Ureter (tissue), 1 donor: ENCODE measurements around the gene ETV2. TPM values are rescaled to one million over a fixed set of nuclear protein-coding genes. Genes with fewer than 3 reads are reported as not detected.
"Not testable (repeated sequence)": the region's sequence is repeated elsewhere in the genome, so short reads cannot be mapped to it uniquely, and the experiment has no call there.

ENCODE experiments used
- DNase-seq: peaks from one replicate; pipeline ENCODE4 v3.0.0-alpha.2; 2020; ENCODE audit warnings: low spot score
- total RNA-seq: library from RNA; stranded (reverse); gene quantifications from one replicate; pipeline ENCODE4 v1.2.4, GENCODE V29; 2023
- donor health status: DM: yes; HTN: yes; CAD: no.

ETV2 gene
- total RNA-seq, 1 donor from 2014 or later, result 1.1 TPM

DNA sequence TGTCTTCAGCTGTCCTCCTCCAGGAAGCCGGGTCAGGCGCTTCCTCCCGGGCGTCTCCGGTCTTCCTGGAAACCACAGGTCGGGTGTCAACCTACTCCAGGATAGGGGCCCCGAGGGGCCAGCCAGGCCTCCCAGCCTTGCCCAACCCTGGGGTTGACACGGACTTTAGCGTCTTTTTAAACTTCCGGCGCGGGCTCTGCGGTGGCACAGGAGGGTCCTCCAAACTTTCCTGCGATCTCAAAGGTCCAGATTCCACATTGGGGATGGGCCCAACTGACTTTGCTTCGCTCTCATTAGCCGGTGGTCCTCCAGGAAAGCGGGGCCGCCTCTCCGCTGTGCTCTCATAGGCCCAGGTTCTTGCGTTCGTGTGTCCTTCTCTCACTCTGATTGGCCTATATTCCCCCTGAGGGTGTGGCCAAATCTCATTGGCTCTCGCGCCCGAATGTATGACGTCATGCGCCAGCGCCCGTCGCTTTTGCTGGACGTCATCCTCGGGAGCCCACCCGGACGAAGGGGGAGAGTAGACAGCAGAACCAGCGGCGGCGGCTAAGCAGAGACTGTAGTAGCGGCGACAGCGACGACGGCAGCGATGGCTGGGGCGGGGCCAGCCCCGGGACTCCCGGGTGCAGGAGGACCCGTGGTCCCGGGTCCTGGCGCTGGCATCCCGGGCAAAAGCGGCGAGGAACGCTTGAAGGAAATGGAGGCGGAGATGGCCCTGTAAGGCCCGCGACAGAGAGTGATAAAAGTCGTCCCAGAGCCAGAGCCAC, 12.8 kb upstream of the ETV2 start, which contains the start of gene RBM42:
Gene RBM42 (plus strand): TSS at position 472 of the 767 bp plus-strand sequence. CDS start 118 bp downstream, at position 590.
- DNase-seq, result peak; percentile 98

DNA sequence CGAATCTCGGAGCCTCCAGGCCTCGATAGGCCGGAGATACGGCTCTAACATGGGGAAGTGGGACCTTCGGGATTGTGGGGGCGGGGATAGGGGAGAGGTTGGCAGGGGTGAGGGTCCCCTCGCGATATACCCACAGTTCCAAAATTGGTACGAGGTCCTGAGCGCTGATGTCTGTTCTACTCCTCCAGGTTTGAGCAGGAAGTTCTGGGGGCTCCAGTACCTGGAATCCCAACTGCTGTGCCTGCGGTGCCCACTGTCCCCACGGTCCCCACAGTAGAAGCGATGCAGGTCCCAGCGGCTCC, 12.3 kb upstream of the ETV2 start:
- no peak for DNase-seq

DNA sequence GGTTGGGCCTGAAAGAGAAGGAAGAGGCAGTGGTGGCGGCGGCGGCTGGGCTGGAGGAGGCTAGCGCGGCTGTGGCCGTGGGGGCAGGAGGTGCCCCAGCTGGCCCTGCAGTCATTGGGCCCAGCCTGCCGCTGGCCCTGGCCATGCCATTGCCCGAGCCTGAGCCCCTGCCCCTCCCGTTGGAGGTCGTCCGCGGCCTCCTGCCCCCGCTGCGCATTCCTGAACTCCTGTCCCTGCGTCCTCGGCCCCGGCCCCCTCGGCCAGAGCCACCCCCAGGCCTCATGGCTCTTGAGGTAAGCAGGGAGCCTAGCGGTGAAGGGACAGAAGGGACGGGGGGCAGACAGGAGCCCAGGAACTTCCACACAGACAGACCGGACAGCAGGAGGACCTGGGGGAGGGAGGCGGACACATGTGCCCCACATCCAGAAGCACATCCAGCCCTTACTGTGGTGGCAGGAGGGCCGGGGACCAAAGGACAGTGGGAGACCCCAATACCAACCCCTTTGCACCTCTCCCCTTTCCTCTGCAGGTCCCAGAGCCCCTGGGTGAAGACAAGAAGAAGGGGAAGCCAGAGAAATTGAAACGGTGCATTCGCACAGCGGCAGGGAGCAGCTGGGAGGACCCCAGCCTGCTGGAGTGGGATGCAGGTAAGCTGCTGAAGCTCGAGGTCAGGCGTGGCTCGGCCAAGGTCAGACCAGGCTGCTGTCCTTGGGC, 7.7 kb upstream of the ETV2 start:
- no peak for DNase-seq

GRCh38 chr19:35636651-35637050, 4.9 kb upstream of the ETV2 start:
- no peak for DNase-seq

- no peak for DNase-seq
Observed at GRCh38 chr19:35637165-35637564, 4.4 kb upstream of the ETV2 start.

GRCh38 chr19:35639321-35639639, 2.3 kb upstream of the ETV2 start:
- DNase-seq, result no peak

DNA sequence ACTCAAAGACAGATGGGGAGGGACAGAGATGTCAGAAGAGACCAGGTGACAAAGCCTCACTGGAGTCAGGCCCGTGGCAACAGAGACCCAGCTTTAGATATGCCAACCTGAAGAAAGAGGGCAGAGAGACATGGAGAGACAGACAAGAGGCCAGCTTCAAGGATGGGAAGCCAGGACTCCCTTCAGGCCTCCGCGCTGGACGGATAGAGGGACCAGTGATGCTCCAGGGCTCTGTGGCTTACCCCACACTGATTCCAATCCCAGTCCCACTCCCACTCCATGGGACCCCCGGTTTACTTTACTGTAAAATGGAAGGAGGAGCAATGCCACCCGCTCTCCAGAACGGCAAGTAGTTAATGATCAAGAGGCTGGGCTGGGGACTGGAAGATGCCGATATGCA, 1.7 kb upstream of the ETV2 start:
- DNase-seq, result no peak

DNA sequence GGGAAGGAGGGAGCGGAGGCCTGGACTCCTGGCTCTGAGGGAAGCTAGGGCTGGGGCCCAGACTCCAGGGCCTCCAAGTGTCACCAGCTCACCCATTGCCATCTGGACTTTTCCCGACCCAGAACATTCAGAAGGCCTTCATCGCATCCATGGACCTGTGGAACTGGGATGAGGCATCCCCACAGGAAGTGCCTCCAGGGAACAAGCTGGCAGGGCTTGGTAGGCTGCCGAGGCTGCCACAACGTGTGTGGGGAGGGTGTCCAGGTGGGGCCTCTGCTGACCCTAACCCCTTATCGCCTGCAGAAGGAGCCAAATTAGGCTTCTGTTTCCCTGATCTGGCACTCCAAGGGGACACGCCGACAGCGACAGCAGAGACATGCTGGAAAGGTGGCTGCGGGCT, 767 bp downstream of the ETV2 start:
- DNase-seq, result no peak

- DNase-seq, result peak; percentile 54
Observed at GRCh38 chr19:35642798-35643254, 1.3 kb downstream of the ETV2 start.

DNA sequence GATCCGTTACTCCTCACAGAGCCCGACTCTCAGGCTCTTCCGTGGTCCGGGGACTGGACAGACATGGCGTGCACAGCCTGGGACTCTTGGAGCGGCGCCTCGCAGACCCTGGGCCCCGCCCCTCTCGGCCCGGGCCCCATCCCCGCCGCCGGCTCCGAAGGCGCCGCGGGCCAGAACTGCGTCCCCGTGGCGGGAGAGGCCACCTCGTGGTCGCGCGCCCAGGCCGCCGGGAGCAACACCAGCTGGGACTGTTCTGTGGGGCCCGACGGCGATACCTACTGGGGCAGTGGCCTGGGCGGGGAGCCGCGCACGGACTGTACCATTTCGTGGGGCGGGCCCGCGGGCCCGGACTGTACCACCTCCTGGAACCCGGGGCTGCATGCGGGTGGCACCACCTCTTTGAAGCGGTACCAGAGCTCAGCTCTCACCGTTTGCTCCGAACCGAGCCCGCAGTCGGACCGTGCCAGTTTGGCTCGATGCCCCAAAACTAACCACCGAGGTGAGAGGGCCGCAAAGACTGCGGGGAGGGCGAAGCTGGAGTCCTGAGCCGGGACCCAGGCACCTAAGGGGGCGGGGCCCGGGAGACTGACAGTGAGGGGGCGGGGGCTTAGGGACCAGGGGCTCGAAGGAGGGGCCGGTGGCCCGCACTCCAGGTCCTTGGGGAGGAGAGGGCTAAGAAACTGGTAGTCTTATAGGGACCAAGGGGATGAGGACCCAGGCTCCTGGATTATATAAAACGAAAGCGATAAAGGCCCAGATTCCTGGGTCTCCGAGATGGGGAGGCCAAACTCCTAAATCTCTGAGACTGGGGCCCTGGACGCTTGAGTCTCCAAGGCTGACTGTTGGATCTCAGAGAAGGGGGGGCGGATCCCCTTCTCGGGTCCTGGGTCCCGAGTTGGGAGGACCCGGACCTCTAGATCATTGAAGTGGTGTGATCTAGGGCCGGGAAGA, 2.0 kb downstream of the ETV2 start:
- peak; percentile 82 for DNase-seq

- DNase-seq, result peak; percentile 96
Observed at GRCh38 chr19:35644206-35644986, 2.9 kb downstream of the ETV2 start.

- DNase-seq, result peak; percentile 86
Observed at GRCh38 chr19:35644987-35645679, 3.6 kb downstream of the ETV2 start.

DNA sequence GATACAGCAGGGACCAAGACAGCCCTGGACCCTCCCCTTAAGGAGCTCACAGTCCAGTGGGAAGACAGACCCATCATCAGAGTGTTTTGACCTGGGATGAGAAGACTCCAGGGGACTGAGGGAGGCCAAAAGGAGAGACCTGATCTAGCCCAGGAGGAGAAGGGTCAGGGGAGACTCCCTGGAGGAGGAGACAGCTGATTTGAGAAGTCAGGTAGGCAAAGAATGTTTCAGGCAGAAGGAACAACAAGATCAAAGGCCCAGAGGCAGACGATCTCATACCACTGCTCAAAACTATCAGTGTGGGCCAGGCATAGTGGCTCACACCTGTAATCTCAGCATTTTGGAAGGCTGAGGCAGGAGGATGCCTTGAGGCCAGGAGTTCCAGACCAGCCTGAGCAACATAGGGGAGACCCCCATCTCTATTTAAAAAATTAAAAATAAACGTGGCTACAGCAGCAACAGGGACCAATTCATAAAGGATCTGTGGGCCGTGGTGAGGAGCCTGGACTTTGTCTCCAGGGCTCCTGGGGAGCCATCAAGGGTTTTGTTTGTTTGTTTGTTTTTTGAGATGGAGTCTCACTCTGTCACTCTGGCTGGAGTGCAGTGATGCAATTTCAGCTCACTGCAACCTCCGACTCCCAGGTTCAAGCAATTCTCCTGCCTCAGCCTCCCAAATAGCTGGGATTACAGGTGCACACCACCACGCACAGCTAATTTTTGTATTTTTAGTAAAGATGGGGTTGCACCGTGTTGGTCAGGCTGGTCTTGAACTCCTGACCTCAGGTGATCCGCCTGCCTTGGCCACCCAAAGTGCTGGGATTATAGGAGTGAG, 4.4 kb downstream of the ETV2 start:
- no peak for DNase-seq

GRCh38 chr19:35648017-35648961, 6.7 kb downstream of the ETV2 start, which contains the start of gene COX6B1:
Gene COX6B1 (plus strand): TSS chr19:35648323. CDS start chr19:35651244, 2,921 bp downstream.
- DNase-seq, result peak; percentile 95

GRCh38 chr19:35650581-35650980, 9.0 kb downstream of the ETV2 start:
- DNase-seq, result no peak

- not testable (repeated sequence) for DNase-seq
Observed at GRCh38 chr19:35654828-35655227, 13.3 kb downstream of the ETV2 start.

- DNase-seq, result no peak
Observed at GRCh38 chr19:35655600-35655999, 14.1 kb downstream of the ETV2 start.

- DNase-seq, result no peak
Observed at GRCh38 chr19:35656700-35657099, 15.2 kb downstream of the ETV2 start.
